H1 (cell line): ENCODE data around the gene DHX36. TPM values are rescaled to one million over a fixed set of nuclear protein-coding genes. Genes with fewer than 3 reads are reported as not detected.

Experiments used
- CTCF ChIA-PET: fragments of 300-600 bp; sonication (Branson Sonifier 250); formaldehyde crosslinking; loops from one replicate; lab custom pipeline; 2021; ENCODE audit not compliant: partially characterized antibody; lab: Charles Lee
- POLR2A ChIA-PET: fragments of 300-600 bp; sonication (Branson Sonifier 250); formaldehyde crosslinking; loops from one replicate; lab custom pipeline; 2021; ENCODE audit warnings: inconsistent platforms; ENCODE audit not compliant: partially characterized antibody; lab: Charles Lee
- DNase-seq, 2 experiments: peaks; one replicate each; pipeline versions ENCODE4 v3.0.0 to v3.0.0-alpha.2; 2010 to 2022; ENCODE audit warnings: low spot score in 2 of 2, low read depth in 1 of 2, mixed read lengths in 1 of 2
- FAIRE-seq: peaks from 2 replicates; lab custom pipeline; 2011; peaks lifted over from hg19 to GRCh38; lab: Jason Lieb, UNC
- H2AFZ ChIP-seq: 2 replicates; pipeline ENCODE4 v1.8.1; 2012; ENCODE audit warnings: low read length, inconsistent platforms
- H2AK5ac ChIP-seq: 2 replicates; pipeline ENCODE4 v1.6.1; 2013; ENCODE audit warnings: low read depth, low read length
- H2BK120ac ChIP-seq: replicated peaks from 2 replicates; pipeline ENCODE3; 2013; ENCODE audit warnings: low read depth, low read length, inconsistent platforms
- H2BK12ac ChIP-seq: 2 replicates; pipeline ENCODE4 v1.6.1; 2013; ENCODE audit warnings: low read depth, low read length
- H2BK15ac ChIP-seq: 2 replicates; pipeline ENCODE4 v1.6.1; 2013; ENCODE audit warnings: low read length
- H2BK20ac ChIP-seq: 2 replicates; pipeline ENCODE4 v1.6.1; 2013; ENCODE audit warnings: low read length
- H2BK5ac ChIP-seq: 2 replicates; pipeline ENCODE4 v1.6.1; 2013; ENCODE audit warnings: low read depth, low read length
- H3K14ac ChIP-seq: 2 replicates; pipeline ENCODE4 v1.6.1; 2013; ENCODE audit warnings: inconsistent platforms; ENCODE audit not compliant: insufficient read length
- H3K18ac ChIP-seq: 2 replicates; pipeline ENCODE4 v1.6.1; 2013; ENCODE audit warnings: low read length; ENCODE audit errors: extremely low read depth
- H3K23ac ChIP-seq: 2 replicates; pipeline ENCODE4 v1.6.1; 2013; ENCODE audit warnings: inconsistent platforms; ENCODE audit not compliant: insufficient read length
- H3K23me2 ChIP-seq: 2 replicates; pipeline ENCODE4 v1.6.1; 2013; ENCODE audit warnings: low read depth, low read length
- H3K27ac ChIP-seq: 2 replicates; pipeline ENCODE4 v1.6.1; 2011; ENCODE audit warnings: low read depth, low read length, inconsistent platforms
- H3K27me3 ChIP-seq, 4 experiments: replicated peaks in 1 of 4; 1 replicate in 1 of 4; 2 replicates in 3 of 4; pipeline versions ENCODE4 v1.6.1 to v1.8.1; 2011 to 2013; ENCODE audit warnings: low read length in 3 of 4, mild to moderate bottlenecking in 3 of 4, inconsistent platforms in 2 of 4, mixed read lengths in 2 of 4, moderate library complexity in 1 of 4; ENCODE audit not compliant: control insufficient read depth in 3 of 4, insufficient read depth in 3 of 4; ENCODE audit errors: extremely low read depth in 1 of 4
- H3K36me3 ChIP-seq, 4 experiments: 2 replicates each; pipeline versions ENCODE4 v1.6.1 to v1.8.1; 2011 to 2013; ENCODE audit warnings: mild to moderate bottlenecking in 4 of 4, low read length in 3 of 4, moderate library complexity in 2 of 4, control low read depth in 1 of 4, inconsistent platforms in 1 of 4; ENCODE audit not compliant: insufficient read depth in 4 of 4, control insufficient read depth in 2 of 4
- H3K4ac ChIP-seq: replicated peaks from 2 replicates; pipeline ENCODE3; 2013; ENCODE audit warnings: low read length, low read depth, mixed read lengths, inconsistent platforms; ENCODE audit not compliant: insufficient read length
- H3K4me1 ChIP-seq, 4 experiments: replicated peaks in 1 of 4; 1 replicate in 1 of 4; 2 replicates in 3 of 4; pipeline versions ENCODE4 v1.6.1 to v1.8.1; 2011 to 2013; ENCODE audit warnings: low read length in 3 of 4, inconsistent platforms in 2 of 4, mixed read lengths in 1 of 4; ENCODE audit not compliant: insufficient read depth in 4 of 4, control insufficient read depth in 3 of 4
- H3K4me2 ChIP-seq, 2 experiments: 2 replicates each; pipeline versions ENCODE4 v1.6.1 to v1.8.1; 2011 to 2013; ENCODE audit warnings: low read depth in 2 of 2, low read length in 2 of 2, control low read depth in 1 of 2, inconsistent platforms in 1 of 2, mild to moderate bottlenecking in 1 of 2; ENCODE audit not compliant: insufficient read depth in 1 of 2
- H3K4me3 ChIP-seq, 4 experiments: fragments of 200-600, 300-600 bp in 1 of 4; sonication (generic), shearing (Covaris generic), sonication (Bioruptor Twin) in 1 of 4; 2 replicates each; pipeline versions ENCODE4 v1.5.1 to v1.8.1; 2011 to 2016; ENCODE audit warnings: low read length in 4 of 4, low read depth in 3 of 4, control low read depth in 2 of 4, inconsistent platforms in 2 of 4, mild to moderate bottlenecking in 2 of 4, mixed read lengths in 1 of 4, moderate library complexity in 1 of 4; ENCODE audit not compliant: insufficient read depth in 2 of 4; ENCODE audit errors: extremely low read depth in 1 of 4
- H3K56ac ChIP-seq: replicated peaks from 2 replicates; pipeline ENCODE3; 2013; ENCODE audit warnings: low read depth, mild to moderate bottlenecking, mixed read lengths, low read length, inconsistent platforms; ENCODE audit not compliant: insufficient read length
- H3K79me1 ChIP-seq: 2 replicates; pipeline ENCODE4 v1.6.1; 2013; ENCODE audit warnings: low read depth, low read length, control low read depth
- H3K79me2 ChIP-seq, 2 experiments: 2 replicates each; pipeline versions ENCODE4 v1.6.1 to v1.8.1; 2012 to 2013; ENCODE audit warnings: low read length in 2 of 2, mild to moderate bottlenecking in 2 of 2, inconsistent platforms in 1 of 2; ENCODE audit not compliant: insufficient read depth in 2 of 2, control insufficient read depth in 1 of 2
- H3K9ac ChIP-seq, 4 experiments: replicated peaks in 1 of 4; 1 replicate in 1 of 4; 2 replicates in 3 of 4; pipeline versions ENCODE4 v1.6.1 to v1.8.1; 2011 to 2013; ENCODE audit warnings: low read depth in 3 of 4, low read length in 3 of 4, control low read depth in 2 of 4, mild to moderate bottlenecking in 2 of 4, moderate library complexity in 2 of 4, inconsistent platforms in 1 of 4; ENCODE audit errors: extremely low read depth in 1 of 4
- H3K9me3 ChIP-seq, 2 experiments: 2 replicates each; pipeline versions ENCODE4 v1.6.1 to v1.8.1; 2012 to 2013; ENCODE audit warnings: mild to moderate bottlenecking in 2 of 2, moderate library complexity in 2 of 2, control low read depth in 1 of 2, inconsistent platforms in 1 of 2, low read depth in 1 of 2, low read length in 1 of 2, mixed read lengths in 1 of 2; ENCODE audit not compliant: insufficient read depth in 2 of 2
- H4K20me1 ChIP-seq, 2 experiments: replicated peaks in 1 of 2; 2 replicates each; pipeline versions ENCODE3 to v1.8.1; 2011 to 2013; ENCODE audit warnings: inconsistent platforms in 2 of 2, low read length in 2 of 2, mild to moderate bottlenecking in 1 of 2; ENCODE audit not compliant: insufficient read depth in 2 of 2, control insufficient read depth in 1 of 2
- H4K5ac ChIP-seq: 2 replicates; pipeline ENCODE4 v1.6.1; 2013; ENCODE audit warnings: low read length, low read depth, mixed read lengths, inconsistent platforms; ENCODE audit not compliant: insufficient read length
- H4K8ac ChIP-seq: 2 replicates; pipeline ENCODE4 v1.8.0; 2013; ENCODE audit warnings: mild to moderate bottlenecking, moderate library complexity, low read length, inconsistent platforms; ENCODE audit not compliant: insufficient read depth; ENCODE audit errors: extremely low read depth
- H4K91ac ChIP-seq: replicated peaks from 2 replicates; pipeline ENCODE3; 2013; ENCODE audit warnings: low read length, mixed read lengths, inconsistent platforms; ENCODE audit not compliant: insufficient read length
- ATF3 ChIP-seq: IDR thresholded peaks from 2 replicates; pipeline ENCODE4 v1.6.1; 2011; ENCODE audit warnings: low read depth, mild to moderate bottlenecking, low read length; ENCODE audit not compliant: insufficient read depth
- BRCA1 ChIP-seq: IDR thresholded peaks from 2 replicates; pipeline ENCODE4 v1.6.1; 2012; ENCODE audit warnings: low read depth, low read length, improper control_type of control experiment
- CHD1 ChIP-seq: IDR thresholded peaks from 2 replicates; pipeline ENCODE4 v1.6.1; 2012; ENCODE audit warnings: low read depth, low read length, improper control_type of control experiment
- CHD2 ChIP-seq: IDR thresholded peaks from 2 replicates; pipeline ENCODE4 v1.6.1; 2012; ENCODE audit warnings: low read length, improper control_type of control experiment
- GABPA ChIP-seq: IDR thresholded peaks from 2 replicates; pipeline ENCODE4 v1.6.1; 2011; ENCODE audit warnings: mild to moderate bottlenecking, low read length, moderate library complexity, borderline replicate concordance; ENCODE audit not compliant: insufficient read depth
- POLR2AphosphoS5 ChIP-seq: IDR thresholded peaks from 2 replicates; pipeline ENCODE4 v1.6.1; 2011; ENCODE audit warnings: low read depth, low read length
- SP2 ChIP-seq: IDR thresholded peaks from 2 replicates; pipeline ENCODE4 v1.6.1; 2012; ENCODE audit warnings: mild to moderate bottlenecking, low read length, inconsistent platforms
- SRF ChIP-seq: IDR thresholded peaks from 2 replicates; pipeline ENCODE4 v1.6.1; 2011; ENCODE audit warnings: mild to moderate bottlenecking, low read depth, low read length, moderate library complexity
- TAF7 ChIP-seq: optimal IDR thresholded peaks from 2 replicates; pipeline ENCODE3; 2011; ENCODE audit warnings: low read depth, mild to moderate bottlenecking, inconsistent platforms, low read length, moderate library complexity, borderline replicate concordance
- WGBS, 2 experiments: shearing (Covaris generic) in 1 of 2; methylation state at CpG; one replicate each; pipeline versions ENCODE4 v1.1.6 to v1.1.7; 2013 to 2015; ENCODE audit warnings: low lambda C conversion rate in 2 of 2, mixed read lengths in 2 of 2, inconsistent platforms in 1 of 2, low coverage in 1 of 2, missing lambda C conversion rate in 1 of 2; ENCODE audit not compliant: insufficient replicate concordance in 2 of 2, insufficient coverage in 1 of 2, insufficient read length in 1 of 2; ENCODE audit errors: extremely low coverage in 1 of 2, missing lambda C conversion rate in 1 of 2; 5-methylcytosine and 5-hydroxymethylcytosine counted together
- polyA plus RNA-seq, 7 experiments: library from polyadenylated mRNA; depleted of rRNA in 3 of 7; stranded (reverse) in 5 of 7; unstranded in 2 of 7; fragments of >200 nt in 5 of 7; fragments of 200-250 nt in 2 of 7; gene quantifications; 1 replicate in 5 of 7; 2 replicates in 1 of 7; 4 replicates in 1 of 7; pipeline versions ENCODE4 v1.2.1 to v1.2.3, GENCODE V29; 2011 to 2013; ENCODE audit warnings: missing spikeins in 2 of 7, mixed read lengths in 2 of 7
- total RNA-seq: library from RNA; stranded (reverse); fragmentation: NEBNext Ultra II Directional; extraction: Animal tissue kit (Norgen Biotek cat#: 25700); gene quantifications from 2 replicates; pipeline ENCODE4 v1.2.1, GENCODE V29; 2021

Gene DHX36
- total and polyA plus RNA-seq, 2 of the 8 experiments (the other 6 are each of a cell fraction or from before 2014, with no cell fraction given): 44.9 to 131 TPM

- 100% methylated on average over 5 of the region's 5 CpGs; no CpG with 5 or more reads in 1 of the 2 experiments for WGBS, 2 experiments
- Histone ChIP-seq H3K27me3 (no peaks in the 10 kb centered on the region), H3K9me3 (no peaks in the 10 kb centered on the region), H4K8ac (no peak overlapping the region), H3K36me3 (peaks cover 16 to 96% (median 44%) of the 10 kb centered on the region in 4 experiments), H3K79me2 (no peaks in the 10 kb centered on the region), H2BK20ac (no peak overlapping the region), H2BK120ac (no peak overlapping the region), H3K4ac (no peak overlapping the region), H3K79me1 (no peaks in the 10 kb centered on the region), H3K14ac (no peak overlapping the region), H2BK5ac (no peak overlapping the region), H3K23me2 (no peaks in the 10 kb centered on the region), H3K4me1 (no peaks in the 10 kb centered on the region), H3K4me2 (no peak overlapping the region), H2BK12ac (no peak overlapping the region), H2AK5ac (no peak overlapping the region), H2AFZ (no peak overlapping the region), H3K4me3 (no peak overlapping the region), H4K91ac (no peak overlapping the region), H3K27ac (no peak overlapping the region), H3K9ac (no peak overlapping the region), H4K20me1 (no peaks in the 10 kb centered on the region), H3K23ac (no peak overlapping the region), H3K18ac (no peak overlapping the region), H3K56ac (no peak overlapping the region), H4K5ac (no peak overlapping the region), H2BK15ac (no peak overlapping the region)
- DNase-seq: no peak
- POLR2A ChIA-PET: no interaction called here
- no peak for FAIRE-seq
- CTCF ChIA-PET: interaction anchor here (1.1 kb wide), 1 partner anchor 37 kb away, joined by 3 read pairs; no protein-coding TSS in a partner anchor
- TF ChIP-seq ATF3 (no peak), TAF7 (no peak), POLR2AphosphoS5 (no peak), SRF (no peak), CHD1 (no peak), GABPA (no peak), BRCA1 (no peak), CHD2 (no peak), SP2 (no peak)
Observed at GRCh38 chr3:154290187-154290586, 34.1 kb downstream of the DHX36 start.
